Left lung (tissue), 10 donors: ENCODE data around the gene STEEP1. TPM values are rescaled to one million over a fixed set of nuclear protein-coding genes. Genes with fewer than 3 reads are reported as not detected.

ENCODE experiments used
- ATAC-seq: fragments of 200-7000 bp; cut with Tn5 transposase; one replicate; pipeline ENCODE4 v1.9.1; 2020; ENCODE audit warnings: moderate library complexity
- DNase-seq, 4 donors: peaks; one replicate each; pipeline ENCODE4 v3.0.0-alpha.2; 2013 to 2020
- H3K27ac ChIP-seq, 2 donors: fragments of 200-600 bp; sonication (generic) in 1 of 2; one replicate each; pipeline versions ENCODE4 v1.5.0 to v1.8.0; 2020 to 2021
- H3K27me3 ChIP-seq, 2 donors: fragments of 200-600 bp; sonication (generic) in 1 of 2; one replicate each; pipeline versions ENCODE4 v1.5.0 to v1.8.0; 2020 to 2021
- H3K36me3 ChIP-seq, 2 donors: fragments of 200-600 bp; sonication (generic) in 1 of 2; one replicate each; pipeline versions ENCODE4 v1.5.0 to v1.8.0; 2020 to 2021
- H3K4me1 ChIP-seq, 2 donors: fragments of 200-600 bp; one replicate each; pipeline ENCODE4 v1.8.0; 2021
- H3K4me3 ChIP-seq, 2 donors: fragments of 200-600 bp; sonication (generic) in 1 of 2; one replicate each; pipeline versions ENCODE4 v1.5.0 to v1.8.0; 2020 to 2021; ENCODE audit warnings: mild to moderate bottlenecking in 1 of 2
- H3K9me3 ChIP-seq, 2 donors: fragments of 200-600 bp; sonication (generic) in 1 of 2; one replicate each; pipeline versions ENCODE4 v1.5.0 to v1.8.0; 2020 to 2021
- CTCF ChIP-seq, 2 donors: fragments of 200-600 bp; sonication (generic) in 1 of 2; IDR thresholded peaks; one replicate each; pipeline versions ENCODE4 v1.5.0 to v1.8.0; 2021; ENCODE audit warnings: antibody characterized with exemption in 2 of 2
- intact Hi-C, 2 donors: fragments of 100-400 bp; cut with DNase I; formaldehyde crosslinking; loops; one replicate each; pipeline versions ENCODE4 v1.11.2 to v1.14.2; 2022
- polyA plus RNA-seq, 6 donors: library from polyadenylated mRNA; unstranded; fragments of 120-200 nt; gene quantifications; one replicate each; pipeline ENCODE4 v1.2.1, GENCODE V29; 2013; ENCODE audit not compliant: insufficient read length in 6 of 6
- total RNA-seq, 2 donors: library from RNA; stranded (reverse); fragmentation: NEBNext Ultra II Directional; extraction: Animal tissue kit (Norgen Biotek cat#: 25700); gene quantifications; one replicate each; pipeline ENCODE4 v1.2.1, GENCODE V29; 2021
- donor health status: DM: no; HTN: yes; CAD: no.
- donor health status: DM: no; HTN: no; CAD: no.

STEEP1 gene
- total and polyA plus RNA-seq, 8 donors, result 19.5 to 35.6 (median 30.9) TPM

- Histone ChIP-seq H3K27me3 (no peaks in the 10 kb centered on the region), H3K4me3 (no peak overlapping the region), H3K27ac (no peak overlapping the region), H3K4me1 (no peaks in the 10 kb centered on the region), H3K9me3 (no peaks in the 10 kb centered on the region), H3K36me3 (peaks cover 0 to 15% of the 10 kb centered on the region in 2 donors)
- no peak for DNase-seq
- no peak for ATAC-seq
- no peak for TF ChIP-seq CTCF (IDR thresholded peaks at IDR 0.05)
- intact Hi-C loops, result no loop called here
Measured at GRCh38 chrX:119537487-119537886, 27.7 kb downstream of the STEEP1 start.

- Histone ChIP-seq H3K9me3 (no peaks in the 10 kb centered on the region), H3K27me3 (no peaks in the 10 kb centered on the region), H3K4me1 (no peaks in the 10 kb centered on the region), H3K36me3 (no peaks in the 10 kb centered on the region), H3K4me3 (no peak overlapping the region), H3K27ac (no peak overlapping the region)
- ATAC-seq (no peak), DNase-seq (no peak)
- intact Hi-C loops, result no loop called here
- no peak for TF ChIP-seq CTCF (IDR thresholded peaks at IDR 0.05)
Measured at GRCh38 chrX:119529345-119530276, 35.6 kb downstream of the STEEP1 start.

- TF ChIP-seq CTCF (IDR thresholded peaks at IDR 0.05), result no peak
- H3K9me3 ChIP-seq, result no peaks in the 10 kb centered on the region
- DNase-seq, result peak in 1 of 4 donors; percentile 33
- H3K4me3 ChIP-seq, result no peak overlapping the region
- ATAC-seq, result peak; percentile 79
- no peaks in the 10 kb centered on the region for H3K36me3 ChIP-seq
- H3K4me1 ChIP-seq, result no peaks in the 10 kb centered on the region
- no peak overlapping the region for H3K27ac ChIP-seq
- intact Hi-C loops, result no loop called here
- no peaks in the 10 kb centered on the region for H3K27me3 ChIP-seq
Measured at GRCh38 chrX:119523664-119524184, 41.5 kb downstream of the STEEP1 start.

- Histone ChIP-seq H3K27ac (no peak overlapping the region), H3K4me3 (no peak overlapping the region), H3K27me3 (no peaks in the 10 kb centered on the region), H3K9me3 (no peaks in the 10 kb centered on the region), H3K36me3 (no peaks in the 10 kb centered on the region), H3K4me1 (no peaks in the 10 kb centered on the region)
- intact Hi-C loops, result no loop called here
- no peak for TF ChIP-seq CTCF (IDR thresholded peaks at IDR 0.05)
- ATAC-seq, result no peak
- DNase-seq, result no peak
Measured at GRCh38 chrX:119521246-119521645, 44.0 kb downstream of the STEEP1 start.

GRCh38 chrX:119518371-119518770 is 46.8 kb downstream of the STEEP1 start:
- Histone ChIP-seq H3K4me1 (no peaks in the 10 kb centered on the region), H3K9me3 (no peaks in the 10 kb centered on the region), H3K4me3 (no peak overlapping the region), H3K36me3 (no peaks in the 10 kb centered on the region), H3K27ac (no peak overlapping the region), H3K27me3 (no peaks in the 10 kb centered on the region)
- ATAC-seq, result no peak
- no peak for TF ChIP-seq CTCF (IDR thresholded peaks at IDR 0.05)
- intact Hi-C loops, result no loop called here
- no peak for DNase-seq
